ENCODE results near the gene ABCC9. TPM values are rescaled to one million over a fixed set of nuclear protein-coding genes. Genes with fewer than 3 reads are reported as not detected.
A peak's percentile ranks its signal among the peaks of the same experiment; 100 is the strongest.
"Not testable (repeated sequence)": the region's sequence is repeated elsewhere in the genome, so short reads cannot be mapped to it uniquely, and the experiment has no call there.

Gene ABCC9
- polyA plus RNA-seq, 12 donors = 31.4 to 97.6 (median 78.0) TPM; not detected in 1

DNA sequence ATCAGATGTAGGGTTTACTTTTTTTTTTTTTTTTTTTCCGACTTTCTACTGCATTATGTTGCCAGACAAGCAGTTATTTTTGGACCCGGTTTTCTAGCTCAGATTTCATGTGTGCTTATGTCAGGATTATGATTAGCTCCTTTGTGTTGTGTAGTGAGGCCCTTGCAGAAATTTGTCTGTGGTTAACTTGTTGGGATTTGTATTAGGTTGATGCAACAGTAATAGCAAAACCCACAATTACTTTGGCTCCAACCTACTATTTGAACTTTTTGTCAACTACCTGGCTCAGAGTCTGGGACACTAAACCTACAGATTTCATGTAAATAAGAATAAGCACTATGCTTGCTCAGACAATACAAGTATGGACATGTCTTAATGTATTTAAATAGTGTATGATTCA, 122.6 kb downstream of the ABCC9 start:
- DNase-seq = peak; percentile 27

DNA sequence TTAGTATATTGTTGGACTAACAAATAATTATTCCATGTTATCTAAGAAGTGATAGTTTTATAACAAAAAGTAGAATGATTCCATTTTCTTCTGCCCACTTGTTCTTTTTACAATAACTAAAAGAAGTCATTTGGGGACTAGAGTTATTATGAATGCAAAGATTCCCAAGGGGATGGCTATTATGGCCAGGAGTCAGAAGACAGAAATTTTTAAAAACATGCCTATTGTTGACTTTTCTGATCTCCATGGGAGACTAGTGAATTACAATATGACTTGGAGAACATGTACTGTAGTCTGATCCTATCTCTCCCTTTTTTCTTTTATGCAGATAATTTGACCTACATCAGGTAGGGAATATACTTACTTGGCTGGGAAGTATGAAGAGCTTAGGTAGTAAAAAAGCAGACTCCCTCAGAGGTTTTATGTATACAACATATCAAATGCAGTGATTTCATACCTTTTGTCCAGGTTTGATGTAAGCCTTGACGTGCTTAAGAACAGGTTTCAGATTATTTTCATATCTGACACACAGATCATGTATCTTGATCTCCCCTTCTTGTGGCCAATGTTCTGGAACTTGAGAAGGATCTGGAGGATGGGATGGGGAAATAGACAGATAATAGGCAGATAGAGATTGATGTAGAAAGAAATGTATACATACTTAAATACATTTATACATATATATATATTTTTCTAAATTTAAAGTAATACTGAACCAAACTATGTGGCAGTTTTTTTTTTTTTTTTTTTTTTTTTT, 125.7 kb downstream of the ABCC9 start:
- DNase-seq = no peak

DNA sequence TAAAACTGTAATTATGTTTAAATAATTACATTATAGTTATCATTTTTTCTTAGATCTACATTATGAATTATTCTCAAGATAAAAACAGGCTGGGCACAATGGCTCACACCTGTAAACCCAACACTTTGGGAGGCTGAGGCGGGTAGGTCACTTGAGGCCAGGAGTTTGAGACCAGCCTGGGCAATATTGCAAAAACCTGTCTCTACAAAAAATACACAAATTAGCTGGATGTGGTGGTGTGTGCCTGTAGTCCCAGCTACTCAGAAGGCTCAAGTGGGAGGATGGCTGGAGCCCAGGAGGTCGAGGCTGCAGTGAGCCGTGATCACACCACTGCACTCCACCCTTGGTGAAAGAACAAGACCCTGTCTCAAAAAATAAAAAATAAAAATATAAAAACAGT, 126.4 kb downstream of the ABCC9 start:
- no peak for DNase-seq

DNA sequence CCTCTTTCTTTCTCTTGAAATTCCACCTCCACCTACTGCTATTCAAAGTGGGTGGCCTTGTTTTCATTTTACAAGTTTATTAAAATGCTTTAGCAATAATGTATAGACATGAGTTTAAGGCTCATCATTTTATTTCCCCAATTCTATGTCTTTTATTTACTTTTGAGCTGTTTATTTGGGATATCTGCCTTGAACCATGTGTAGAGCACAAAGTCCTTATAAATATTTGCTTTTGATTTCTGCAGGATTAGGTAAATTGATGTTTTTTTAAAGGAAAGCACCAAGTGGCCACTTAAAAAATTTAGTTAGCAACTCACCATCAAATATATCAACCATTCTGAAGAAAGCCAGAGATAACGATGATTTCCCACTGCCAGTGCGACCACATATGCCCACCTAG, 126.9 kb downstream of the ABCC9 start:
- DNase-seq = no peak

DNA sequence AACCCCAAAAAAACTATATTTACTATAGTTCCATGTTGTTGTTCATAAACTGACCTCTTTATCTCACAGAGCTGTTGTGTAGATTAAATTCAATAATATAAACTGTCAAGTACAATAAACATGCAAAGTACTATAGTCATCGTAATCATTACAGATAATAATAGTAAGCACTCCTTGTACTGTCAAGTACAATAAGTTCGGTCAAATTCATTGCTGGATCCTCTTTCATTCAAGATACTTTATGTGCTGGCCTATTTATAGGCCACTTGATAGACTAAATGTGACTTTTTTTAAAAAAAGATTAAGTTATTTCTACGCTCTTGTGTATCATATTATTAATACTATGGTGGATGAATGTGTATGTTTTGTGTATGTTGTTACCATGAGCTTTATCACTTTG, 127.5 kb downstream of the ABCC9 start:
- no peak for DNase-seq

DNA sequence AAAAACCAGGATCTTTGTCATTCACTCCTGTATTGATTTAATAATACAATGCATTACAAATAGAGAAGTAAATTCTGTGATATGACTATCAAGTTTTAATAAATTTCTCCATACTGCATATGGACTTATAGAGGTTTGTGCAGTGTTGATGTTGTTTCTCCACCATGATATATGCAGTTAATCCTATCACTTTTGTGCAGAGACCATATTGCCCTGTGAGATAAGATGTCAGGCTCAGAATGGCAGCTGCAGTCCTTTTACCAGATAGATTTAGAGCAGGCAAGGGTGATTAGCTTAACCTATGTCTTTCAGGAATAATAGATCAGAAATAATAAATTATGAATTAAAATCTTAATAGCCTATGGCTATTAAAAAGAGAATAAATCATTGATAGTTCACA, 128.1 kb downstream of the ABCC9 start:
- no peak for DNase-seq

DNA sequence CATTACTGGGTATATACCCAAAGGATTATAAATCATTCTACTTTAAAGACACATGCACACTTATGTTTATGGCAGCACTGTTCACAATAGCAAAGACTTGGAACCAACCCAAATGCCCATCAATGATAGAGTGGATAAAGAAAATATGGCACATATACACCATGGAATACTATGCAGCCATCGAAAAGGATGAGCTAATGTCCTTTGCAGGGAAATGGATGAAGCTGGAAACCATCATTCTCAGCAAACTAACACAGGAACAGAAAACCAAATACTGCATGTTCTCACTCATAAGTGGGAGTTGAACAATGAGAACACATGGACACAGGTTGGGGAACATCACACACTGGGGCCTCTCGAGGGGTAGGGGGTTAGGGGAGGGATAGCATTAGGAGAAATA, 128.9 kb downstream of the ABCC9 start:
- not testable (repeated sequence) for DNase-seq

DNA sequence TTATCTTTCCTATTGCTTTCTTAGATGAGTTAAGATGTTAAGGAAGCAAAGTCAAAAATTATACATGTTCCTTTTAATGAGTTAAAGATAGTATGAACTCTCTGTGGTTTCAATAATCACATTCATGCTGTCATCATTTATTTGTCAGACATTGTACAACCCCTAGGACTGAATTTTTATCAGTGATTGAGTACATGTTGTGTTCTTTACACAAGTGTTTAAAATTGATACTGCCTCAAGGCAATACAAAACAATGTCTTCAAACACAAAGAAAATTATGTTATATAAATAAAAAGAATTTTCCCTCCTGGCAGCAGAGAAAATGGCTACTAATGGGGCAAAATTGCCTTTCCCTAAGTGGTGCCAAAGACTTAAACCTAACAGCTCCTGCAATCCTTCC, 132.1 kb downstream of the ABCC9 start:
- DNase-seq = no peak

DNA sequence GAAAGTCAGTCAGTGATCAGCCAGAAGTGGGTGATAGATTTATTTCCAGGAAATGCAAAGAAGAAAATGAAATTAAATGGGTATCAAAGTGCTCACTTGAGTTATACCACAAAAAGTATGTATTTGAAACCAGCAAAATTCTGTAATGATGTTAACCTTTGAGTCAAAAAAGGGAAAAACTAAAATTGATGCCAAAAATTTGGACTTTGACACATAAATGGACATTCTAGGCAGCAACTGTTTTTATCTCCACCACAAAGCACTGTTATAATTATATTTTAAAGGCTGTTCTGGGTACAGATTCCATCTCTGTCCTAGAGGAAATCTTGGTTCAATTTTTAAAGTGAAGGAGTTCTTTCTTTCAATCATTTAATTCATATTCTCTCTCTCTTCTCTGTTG, 135.0 kb downstream of the ABCC9 start:
- no peak for DNase-seq

DNA sequence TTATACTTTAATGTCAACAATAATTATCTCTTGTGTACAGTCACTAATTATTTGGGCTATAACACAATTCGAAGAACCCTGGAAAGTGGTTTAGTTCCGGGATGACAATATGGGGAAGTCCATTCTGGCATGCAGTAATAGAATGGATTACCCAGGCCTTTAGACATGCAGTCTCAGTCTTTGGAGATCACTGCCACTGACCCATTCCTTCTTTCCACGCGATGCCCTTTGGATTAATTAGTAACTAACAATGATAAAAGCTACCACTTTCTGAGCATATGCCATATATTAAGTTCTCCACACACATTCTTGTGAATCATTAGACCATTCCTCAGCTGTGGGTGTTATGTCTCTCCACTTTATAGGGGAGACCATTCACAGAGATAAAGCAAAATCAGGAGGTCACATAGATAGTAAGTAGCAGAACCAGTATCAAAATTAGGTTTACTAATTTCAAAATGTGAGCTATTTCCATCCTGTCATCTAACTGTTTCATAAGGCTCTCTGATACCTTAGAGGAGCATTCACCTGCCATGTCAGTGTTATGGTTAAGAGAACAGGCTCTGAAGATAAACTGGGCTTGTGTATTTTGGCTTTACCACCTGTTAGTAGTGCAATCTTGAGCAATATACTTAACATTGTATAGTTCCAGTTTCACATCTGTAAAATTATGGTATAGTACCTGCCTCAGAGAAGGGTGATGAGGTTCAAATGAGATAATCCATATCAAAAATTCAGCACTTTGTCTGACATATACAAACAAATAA, 139.5 kb downstream of the ABCC9 start:
- no peak for DNase-seq

DNA sequence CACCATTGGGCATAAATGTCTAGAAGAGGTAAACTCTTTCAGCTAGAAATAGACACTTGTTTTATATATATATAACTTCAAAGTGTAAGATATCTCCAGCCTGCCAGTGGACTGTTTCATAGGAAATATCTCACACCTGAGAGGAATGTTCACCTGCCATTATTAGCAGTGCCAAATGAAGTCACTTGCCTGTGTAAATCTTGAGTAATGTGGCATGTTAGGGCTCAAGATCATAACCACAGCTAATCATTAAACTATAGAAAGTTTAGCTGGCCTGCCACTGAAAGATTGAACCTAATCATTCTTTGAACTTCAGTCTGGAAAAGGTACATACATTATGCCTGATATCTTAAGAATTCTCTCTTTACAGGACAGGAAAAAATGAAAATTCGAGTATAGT, 141.2 kb downstream of the ABCC9 start:
- no peak for DNase-seq

DNA sequence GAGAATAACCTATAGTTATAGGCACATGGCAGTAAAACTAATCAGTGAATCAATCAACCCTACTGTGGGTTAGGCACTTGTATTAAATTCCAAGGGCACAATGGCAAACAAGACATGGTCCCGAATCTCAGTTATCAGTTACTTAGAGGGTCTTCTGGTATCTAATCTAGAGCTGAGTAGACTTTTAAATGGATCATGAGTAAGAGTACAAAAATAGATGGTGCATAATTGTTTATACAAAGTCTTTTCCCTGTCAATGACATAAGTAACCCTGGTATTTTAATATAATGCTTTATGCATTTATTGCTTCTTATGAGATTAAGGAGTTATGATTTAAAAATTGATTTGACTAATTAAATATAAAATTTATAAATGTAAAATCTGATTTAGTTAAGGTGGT, 143.7 kb downstream of the ABCC9 start:
- DNase-seq = no peak

DNA sequence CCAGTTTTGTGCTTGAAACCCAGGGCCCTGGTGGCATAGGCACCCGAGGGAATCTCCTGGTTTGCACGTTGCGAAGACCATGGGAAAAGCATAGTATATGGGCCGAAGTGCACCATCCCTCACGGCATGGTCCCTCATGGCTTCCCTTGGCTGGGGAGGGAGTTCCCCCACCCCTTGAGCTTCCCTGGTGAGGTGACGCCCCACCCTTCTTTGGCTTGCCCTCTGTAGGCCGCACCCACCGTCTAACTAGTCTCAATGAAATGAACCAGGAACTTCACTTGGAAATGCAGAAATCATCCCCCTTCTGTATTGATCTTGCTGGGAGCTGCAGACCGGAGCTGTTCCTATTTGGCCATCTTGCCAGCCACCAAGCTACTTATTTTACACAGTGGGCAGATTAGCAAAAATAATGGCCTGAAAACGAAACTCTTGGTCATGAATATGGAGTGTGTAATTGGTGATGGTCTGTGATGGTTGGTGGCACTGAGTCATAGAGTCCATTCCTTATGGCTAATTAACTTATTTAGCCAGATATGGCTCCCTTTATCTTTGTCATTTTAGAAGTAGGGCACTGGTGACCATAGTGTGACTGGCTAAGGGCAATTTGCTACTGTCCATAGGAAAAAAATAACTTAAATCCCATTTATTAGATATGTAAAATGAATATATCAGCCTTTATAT, 145.4 kb downstream of the ABCC9 start:
- no peak for DNase-seq

DNA sequence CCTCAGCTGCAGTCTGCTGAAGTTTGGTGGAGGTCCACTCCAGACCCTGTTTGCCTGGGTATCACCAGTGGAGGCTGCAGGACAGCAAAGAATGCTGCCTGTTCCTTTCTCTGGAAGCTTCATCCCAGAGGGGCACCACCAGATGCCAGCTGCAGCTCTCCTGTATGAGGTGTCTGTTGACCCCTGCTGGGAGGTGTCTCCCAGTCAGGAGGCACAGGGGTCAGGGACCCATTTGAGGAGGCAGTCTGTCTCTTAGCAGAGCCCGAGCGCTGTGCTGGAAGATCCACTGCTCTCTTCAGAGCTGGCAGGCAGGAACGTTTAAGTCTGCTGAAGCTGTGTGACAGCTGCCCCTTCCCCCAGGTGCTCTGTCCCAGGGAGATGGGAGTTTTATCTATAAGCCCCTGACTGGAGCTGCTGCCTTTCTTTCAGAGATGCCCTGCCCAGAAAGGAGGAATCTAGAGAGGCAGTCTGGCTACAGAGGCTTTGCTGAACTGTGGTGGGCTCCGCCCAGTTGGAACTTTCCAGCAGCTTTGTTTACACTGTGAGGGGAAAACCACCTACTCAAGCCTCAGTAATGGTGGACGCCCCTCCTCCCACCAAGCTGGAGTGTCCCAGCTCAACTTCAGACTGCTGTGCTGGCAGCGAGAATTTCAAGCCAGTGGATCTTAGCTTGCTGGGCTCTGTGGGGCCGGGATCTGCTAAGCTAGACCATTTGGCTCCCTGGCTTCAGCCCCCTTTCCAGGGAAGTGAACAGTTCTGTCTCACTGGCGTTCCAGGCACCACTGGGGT, 146.2 kb downstream of the ABCC9 start:
- DNase-seq = not testable (repeated sequence)

DNA sequence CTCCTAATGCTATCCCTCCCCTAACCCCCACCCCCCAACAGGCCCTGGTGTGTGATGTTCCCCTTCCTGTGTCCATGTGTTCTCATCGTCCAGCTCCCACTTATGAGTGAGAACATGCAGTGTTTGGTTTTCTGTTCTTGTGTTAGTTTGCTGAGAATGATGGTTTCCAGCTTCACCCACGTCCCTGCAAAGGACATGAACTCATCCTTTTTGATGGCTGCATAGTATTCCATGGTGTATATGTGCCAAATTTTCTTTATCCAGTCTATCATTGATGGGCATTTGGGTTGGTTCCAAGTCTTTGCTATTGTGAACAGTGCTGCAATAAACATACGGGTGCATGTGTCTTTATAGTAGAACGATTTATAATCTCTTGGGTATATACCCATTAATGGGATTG, 151.5 kb downstream of the ABCC9 start:
- not testable (repeated sequence) for DNase-seq

DNA sequence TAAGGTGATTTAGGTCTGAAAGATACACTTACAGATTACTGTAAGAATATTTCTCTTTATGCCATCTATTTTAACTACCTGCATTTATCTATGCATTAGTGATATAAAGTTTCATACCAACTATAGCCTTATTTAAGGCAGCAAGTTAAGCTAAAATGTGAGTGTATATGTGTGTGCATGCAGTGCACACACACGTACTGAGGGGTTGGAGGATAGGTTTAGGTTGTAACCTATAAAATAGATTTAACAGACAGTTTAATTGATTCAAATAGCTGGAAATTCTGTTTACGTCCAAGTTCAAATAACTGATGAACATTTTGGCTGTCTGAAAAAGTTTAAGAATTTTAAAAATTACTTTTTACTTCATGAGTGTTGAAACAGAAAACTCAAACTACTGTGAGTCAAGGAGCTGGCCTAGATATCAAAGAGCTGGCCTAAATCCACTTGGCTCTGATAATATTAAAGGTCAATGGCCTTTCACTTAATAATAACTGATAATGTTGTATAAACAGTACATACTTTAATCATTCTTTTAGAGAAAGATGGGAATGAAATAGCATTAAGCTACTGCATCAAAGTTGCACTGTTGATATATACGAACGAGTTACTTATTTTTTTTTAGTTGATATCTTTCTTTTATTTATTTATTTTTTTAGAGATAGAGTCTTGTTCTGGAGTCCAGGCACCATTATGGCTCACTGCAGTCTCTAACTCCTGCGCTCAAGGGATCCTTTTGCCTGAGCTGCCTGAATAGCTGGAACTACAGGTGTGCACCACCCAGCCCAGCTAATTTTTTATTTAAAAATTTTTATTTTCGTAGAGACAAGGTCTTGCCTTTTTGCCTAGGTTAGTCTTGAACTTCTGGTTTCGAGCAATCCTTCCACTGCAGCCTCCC, 152.9 kb downstream of the ABCC9 start:
- DNase-seq = no peak

DNA sequence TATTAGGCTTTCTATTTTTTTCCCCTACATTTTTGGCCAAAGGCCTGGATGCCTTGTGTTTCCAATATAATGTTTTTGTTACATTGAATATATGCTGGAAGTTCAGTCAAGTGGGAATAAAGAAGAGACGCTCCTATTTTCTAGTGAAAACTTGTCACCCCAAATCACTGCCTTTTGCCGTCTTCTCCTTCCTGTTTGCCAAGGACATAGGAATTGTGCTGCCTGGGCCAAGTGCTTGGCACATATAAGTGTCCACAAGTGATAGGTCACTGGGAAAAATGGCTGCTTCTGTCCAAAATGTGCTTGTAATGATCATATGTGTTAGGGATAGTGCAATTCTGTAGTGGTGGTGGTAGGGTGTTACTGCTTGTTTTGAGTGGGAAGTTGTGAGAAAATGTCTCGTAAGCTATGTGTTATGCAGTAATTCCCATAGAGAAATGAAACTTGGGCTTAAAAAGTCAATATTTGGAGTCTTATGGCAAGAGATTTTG, 155.1 kb downstream of the ABCC9 start:
- DNase-seq = peak; percentile 74

DNA sequence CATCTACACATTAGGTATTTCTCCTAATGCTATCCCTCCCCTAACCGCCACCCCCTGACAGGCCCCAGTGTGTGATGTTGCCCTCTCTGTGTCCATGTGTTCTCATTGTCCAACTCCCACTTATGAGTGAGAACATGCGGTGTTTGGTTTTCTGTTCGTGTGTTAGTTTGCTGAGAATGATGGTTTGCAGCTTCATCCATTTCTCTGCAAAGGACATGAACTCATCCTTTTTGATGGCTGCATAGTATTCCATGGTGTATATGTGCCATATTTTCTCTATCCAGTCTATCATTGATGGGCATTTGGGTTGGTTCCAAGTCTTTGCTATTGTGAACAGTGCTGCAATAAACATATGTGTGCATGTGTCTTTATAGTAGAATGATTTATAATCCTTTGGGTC, 158.5 kb downstream of the ABCC9 start:
- not testable (repeated sequence) for DNase-seq

DNA sequence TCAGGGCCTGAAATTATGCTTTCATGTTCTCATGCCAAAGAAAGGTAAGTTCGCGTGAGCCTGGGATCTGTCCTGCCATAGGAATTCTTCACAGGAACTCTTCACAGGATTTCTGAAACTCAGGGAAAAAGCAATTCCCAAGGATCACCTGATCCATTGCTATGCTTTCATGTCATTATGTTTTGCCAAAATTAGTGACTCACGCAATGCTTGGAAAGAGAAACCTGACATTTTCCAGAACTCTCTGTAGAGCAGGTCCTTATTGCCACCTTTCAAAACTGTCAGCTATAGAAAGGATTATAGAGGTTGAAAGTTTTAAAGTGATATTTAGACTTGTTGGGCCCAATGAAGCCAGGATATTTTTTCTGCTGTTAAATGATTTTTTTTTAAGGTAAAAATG, 160.4 kb downstream of the ABCC9 start:
- DNase-seq = no peak

DNA sequence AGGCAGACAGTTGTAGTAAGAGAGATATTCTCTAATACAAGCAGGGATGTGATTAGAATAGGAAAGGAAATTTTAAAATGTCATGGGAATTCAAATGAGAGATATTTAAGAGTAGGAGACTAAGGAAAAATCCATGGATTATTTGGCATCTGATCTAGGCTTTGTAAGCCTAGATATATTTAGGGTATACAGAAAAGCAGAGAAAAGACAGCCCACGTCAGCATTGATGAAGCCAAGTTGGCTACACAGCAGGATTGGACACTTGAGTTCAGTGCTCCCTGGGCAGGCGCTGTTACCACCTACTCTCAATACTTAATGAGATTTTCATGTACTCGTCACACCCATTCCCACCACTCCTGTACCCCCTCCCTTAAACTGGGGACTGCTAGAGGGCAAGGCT, 165.1 kb downstream of the ABCC9 start:
- DNase-seq = peak; percentile 38
